Sigmoid colon (tissue), 4 donors: ENCODE data around the gene NIPA2.

Experiments used
- CTCF ChIP-seq, 4 experiments: fragments of 450-650 bp in 3 of 4; fragments of 200-600 bp in 1 of 4; IDR thresholded peaks; one replicate each; pipeline ENCODE4 v1.5.1; 2016 to 2019; ENCODE audit warnings: antibody characterized with exemption in 4 of 4, mild to moderate bottlenecking in 3 of 4, moderate library complexity in 2 of 4
- POLR2AphosphoS5 ChIP-seq, 4 donors: sonication (generic); formaldehyde crosslinking; IDR thresholded peaks; one replicate each; pipeline ENCODE4 v1.6.1; 2017; ENCODE audit warnings: antibody characterized with exemption in 4 of 4

- TF ChIP-seq CTCF (IDR thresholded peaks at IDR 0.05) (no peak), POLR2AphosphoS5 (IDR thresholded peaks at IDR 0.05) (no peak)
Observed at GRCh38 chr15:22794621-22795167, 43.8 kb upstream of the NIPA2 start.
